Mucosa of descending colon (tissue), 3 donors: ENCODE data around the gene UBE2L6. TPM values are rescaled to one million over a fixed set of nuclear protein-coding genes. Genes with fewer than 3 reads are reported as not detected.
A peak's percentile ranks its signal among the peaks of the same experiment; 100 is the strongest.

ENCODE experiments used
- ATAC-seq: fragments of 200-7000 bp; cut with Tn5 transposase; one replicate; pipeline ENCODE4 v1.9.1; 2020; ENCODE audit warnings: mild to moderate bottlenecking, moderate library complexity
- DNase-seq, 3 donors: peaks; one replicate each; pipeline ENCODE4 v3.0.0-alpha.2; 2020
- H3K36me3 ChIP-seq: fragments of 200-600 bp; one replicate; pipeline ENCODE4 v1.8.0; 2021; ENCODE audit warnings: low read depth, mild to moderate bottlenecking
- H3K4me1 ChIP-seq: fragments of 200-600 bp; one replicate; pipeline ENCODE4 v1.8.0; 2021; ENCODE audit warnings: low read depth, mild to moderate bottlenecking
- H3K4me3 ChIP-seq: fragments of 200-600 bp; one replicate; pipeline ENCODE4 v1.8.0; 2021; ENCODE audit warnings: mild to moderate bottlenecking
- H3K9me3 ChIP-seq: fragments of 200-600 bp; one replicate; pipeline ENCODE4 v1.8.0; 2021; ENCODE audit warnings: mild to moderate bottlenecking
- intact Hi-C, 2 donors: fragments of 100-400 bp; cut with DNase I in 1 of 2; cut with micrococcal nuclease in 1 of 2; formaldehyde crosslinking; loops; one replicate each; pipeline versions ENCODE4 v1.11.0 to v1.11.1; 2022; cut with DNase I, micrococcal nuclease
- total RNA-seq, 3 donors: library from RNA; stranded (reverse); fragmentation: NEBNext Ultra II Directional in 2 of 3; extraction: Animal tissue kit (Norgen Biotek cat#: 25700) in 2 of 3; gene quantifications; one replicate each; pipeline versions ENCODE4 v1.2.1 to v1.2.4, GENCODE V29; 2021 to 2023
- TF ChIP-seq, protein P1 (sequence below): fragments of 200-600 bp; IDR thresholded peaks from one replicate; pipeline ENCODE4 v1.8.0; 2022; ENCODE audit warnings: antibody characterized with exemption, mild to moderate bottlenecking
- donor health status: DM: no; HTN: no; CAD: no; lungs with moderate emphysema.
- donor health status: DM: no; HTN: no; CAD: no.
- donor health status: DM: no; HTN: yes; CAD: no.

Gene UBE2L6
- total RNA-seq, 3 donors from 2014 or later, result 26.1 to 57.3 (median 53.9) TPM

DNA sequence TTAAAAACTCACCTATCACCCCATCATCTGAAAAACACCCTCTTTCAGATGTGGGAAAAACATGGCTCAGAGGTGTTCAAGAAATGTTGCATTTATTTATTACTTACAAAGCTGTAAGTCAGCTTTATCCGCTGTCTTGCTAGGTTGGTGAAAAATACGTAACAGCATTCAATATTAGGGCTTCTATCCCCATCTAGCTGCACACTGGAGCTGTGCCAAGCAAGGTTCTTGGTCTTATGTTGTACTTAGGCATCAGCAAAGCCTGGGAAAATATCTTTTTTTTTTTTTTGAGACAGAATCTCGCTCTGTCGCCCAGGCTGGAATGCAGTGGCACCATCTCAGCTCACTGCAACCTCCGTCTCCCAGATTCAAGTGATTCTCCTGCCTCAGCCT, 37.6 kb upstream of the UBE2L6 start:
- Histone ChIP-seq H3K9me3 (no peaks in the 10 kb centered on the region), H3K4me3 (no peak overlapping the region), H3K36me3 (no peaks in the 10 kb centered on the region), H3K4me1 (no peaks in the 10 kb centered on the region)
- intact Hi-C loops, result no loop called here
- no peak for DNase-seq
- no peak for ATAC-seq
- TF ChIP-seq, protein P1, sequence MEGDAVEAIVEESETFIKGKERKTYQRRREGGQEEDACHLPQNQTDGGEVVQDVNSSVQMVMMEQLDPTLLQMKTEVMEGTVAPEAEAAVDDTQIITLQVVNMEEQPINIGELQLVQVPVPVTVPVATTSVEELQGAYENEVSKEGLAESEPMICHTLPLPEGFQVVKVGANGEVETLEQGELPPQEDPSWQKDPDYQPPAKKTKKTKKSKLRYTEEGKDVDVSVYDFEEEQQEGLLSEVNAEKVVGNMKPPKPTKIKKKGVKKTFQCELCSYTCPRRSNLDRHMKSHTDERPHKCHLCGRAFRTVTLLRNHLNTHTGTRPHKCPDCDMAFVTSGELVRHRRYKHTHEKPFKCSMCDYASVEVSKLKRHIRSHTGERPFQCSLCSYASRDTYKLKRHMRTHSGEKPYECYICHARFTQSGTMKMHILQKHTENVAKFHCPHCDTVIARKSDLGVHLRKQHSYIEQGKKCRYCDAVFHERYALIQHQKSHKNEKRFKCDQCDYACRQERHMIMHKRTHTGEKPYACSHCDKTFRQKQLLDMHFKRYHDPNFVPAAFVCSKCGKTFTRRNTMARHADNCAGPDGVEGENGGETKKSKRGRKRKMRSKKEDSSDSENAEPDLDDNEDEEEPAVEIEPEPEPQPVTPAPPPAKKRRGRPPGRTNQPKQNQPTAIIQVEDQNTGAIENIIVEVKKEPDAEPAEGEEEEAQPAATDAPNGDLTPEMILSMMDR, result no peak

DNA sequence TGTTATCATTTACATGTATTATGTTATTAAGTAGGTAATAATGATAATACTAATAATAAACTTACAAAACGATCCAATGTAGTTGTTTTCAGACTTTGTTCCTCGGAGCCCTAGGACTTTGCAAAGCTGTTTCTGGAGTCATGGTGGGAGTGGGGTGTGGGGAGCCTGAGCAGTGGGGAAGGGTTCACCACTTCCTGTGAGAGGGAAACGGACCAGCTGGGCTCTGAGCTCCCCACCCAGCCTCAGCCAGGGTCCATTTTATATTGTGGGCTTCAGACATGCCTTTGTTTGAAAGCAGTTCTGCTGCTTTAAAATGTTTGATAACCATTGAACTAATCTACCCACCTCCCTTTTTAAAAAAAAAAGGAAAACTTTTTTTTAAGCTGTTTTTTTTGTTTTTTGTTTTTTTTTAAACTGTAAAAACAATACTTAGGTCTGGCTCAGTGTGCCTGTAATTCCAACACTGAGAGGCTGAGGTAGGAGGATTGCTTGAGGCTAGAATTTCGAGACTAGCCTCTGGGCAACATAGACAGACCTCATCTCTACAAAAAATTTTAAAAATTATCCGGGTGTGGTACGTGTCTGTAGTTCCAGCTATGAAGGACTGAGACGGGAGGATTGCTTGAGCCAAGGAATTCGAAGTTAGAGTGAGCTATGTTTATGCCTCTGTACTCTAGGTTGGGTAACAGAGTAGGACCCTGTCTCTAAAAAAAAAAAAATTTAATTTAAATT, 37.0 kb upstream of the UBE2L6 start:
- no peaks in the 10 kb centered on the region for H3K4me1 ChIP-seq
- intact Hi-C loops, result no loop called here
- H3K36me3 ChIP-seq, result no peaks in the 10 kb centered on the region

DNA sequence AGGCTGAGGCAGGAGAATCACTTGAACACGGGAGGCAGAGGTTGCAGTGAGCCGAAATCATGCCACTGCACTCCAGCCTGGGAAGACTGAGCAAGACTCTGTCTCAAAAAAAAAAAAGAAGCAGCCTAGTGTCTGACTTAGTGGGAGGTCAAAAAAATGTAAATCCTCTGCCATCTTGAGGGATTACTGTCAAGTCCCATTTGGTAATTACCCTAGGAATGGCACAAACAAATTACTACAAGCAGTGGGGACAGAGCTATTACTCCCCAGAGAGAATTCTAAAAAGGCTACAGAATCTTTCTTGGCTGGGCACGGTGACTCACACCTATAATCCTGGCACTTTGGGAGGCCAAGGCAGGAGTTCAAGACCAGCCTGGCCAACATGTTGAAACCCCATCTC, 33.8 kb upstream of the UBE2L6 start:
- no peak for ATAC-seq
- Histone ChIP-seq H3K9me3 (no peaks in the 10 kb centered on the region), H3K4me1 (peaks cover 2% of the 10 kb centered on the region), H3K4me3 (no peak overlapping the region), H3K36me3 (no peaks in the 10 kb centered on the region)
- intact Hi-C loops, result no loop called here
- no peak for DNase-seq
- TF ChIP-seq, protein P1, result no peak

More for the DNA sequence above, 37.0 kb upstream of the UBE2L6 start:
- TF ChIP-seq, protein P1, result no peak
- no peak for DNase-seq
- no peak overlapping the region for H3K4me3 ChIP-seq
- H3K9me3 ChIP-seq, result no peaks in the 10 kb centered on the region
- ATAC-seq, result no peak

DNA sequence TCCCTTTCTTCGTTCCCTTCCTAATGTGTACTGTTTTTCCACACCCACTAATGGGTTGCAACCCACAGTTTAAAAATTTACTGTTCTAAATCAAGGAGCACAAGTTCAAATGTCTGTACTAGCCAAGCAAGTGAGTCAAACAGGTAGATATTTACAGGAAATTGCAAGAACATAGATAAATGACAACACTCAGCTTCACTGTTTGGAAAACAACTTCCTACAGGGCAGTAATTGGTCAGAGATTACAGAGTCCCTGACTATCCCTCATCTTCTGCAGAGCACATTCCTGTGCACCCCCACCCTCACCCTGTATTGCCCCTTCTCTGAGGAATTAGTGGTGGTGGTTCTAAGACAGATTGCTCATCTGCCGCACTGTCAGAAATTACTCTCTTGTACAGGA, 31.9 kb upstream of the UBE2L6 start:
- Histone ChIP-seq H3K4me3 (no peak overlapping the region), H3K9me3 (no peaks in the 10 kb centered on the region), H3K36me3 (no peaks in the 10 kb centered on the region), H3K4me1 (peaks cover 2% of the 10 kb centered on the region)
- no peak for DNase-seq
- TF ChIP-seq, protein P1, result no peak
- no peak for ATAC-seq
- intact Hi-C loops, result no loop called here

DNA sequence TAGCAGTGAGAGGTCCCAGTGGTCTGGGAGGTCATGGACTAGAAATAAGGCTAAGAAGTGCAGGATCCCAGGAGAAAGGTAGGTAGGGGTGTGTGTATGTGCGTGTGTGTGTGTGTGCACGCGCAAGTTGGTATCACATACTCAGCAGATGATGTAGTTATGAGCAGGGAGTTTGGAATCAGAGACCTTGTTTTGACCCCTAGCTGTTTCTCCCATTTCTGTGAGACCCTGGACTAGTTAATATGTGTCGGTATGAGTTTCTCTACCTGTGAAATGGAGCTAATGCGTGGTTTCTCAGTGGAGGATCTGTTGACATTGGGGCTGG, 31.3 kb upstream of the UBE2L6 start:
- DNase-seq (no peak), ATAC-seq (peak; percentile 12)
- Histone ChIP-seq H3K4me1 (peaks cover 2% of the 10 kb centered on the region), H3K36me3 (no peaks in the 10 kb centered on the region), H3K4me3 (no peak overlapping the region), H3K9me3 (no peaks in the 10 kb centered on the region)
- TF ChIP-seq, protein P1, result no peak
- intact Hi-C loops, result no loop called here
